ENCODE results near the gene NMNAT1. TPM values are rescaled to one million over a fixed set of nuclear protein-coding genes. Genes with fewer than 3 reads are reported as not detected.
"Not testable (repeated sequence)": the region's sequence is repeated elsewhere in the genome, so short reads cannot be mapped to it uniquely, and the experiment has no call there.

The NMNAT1 gene
- total RNA-seq, 1 donor from 2014 or later: 11.9 TPM

DNA sequence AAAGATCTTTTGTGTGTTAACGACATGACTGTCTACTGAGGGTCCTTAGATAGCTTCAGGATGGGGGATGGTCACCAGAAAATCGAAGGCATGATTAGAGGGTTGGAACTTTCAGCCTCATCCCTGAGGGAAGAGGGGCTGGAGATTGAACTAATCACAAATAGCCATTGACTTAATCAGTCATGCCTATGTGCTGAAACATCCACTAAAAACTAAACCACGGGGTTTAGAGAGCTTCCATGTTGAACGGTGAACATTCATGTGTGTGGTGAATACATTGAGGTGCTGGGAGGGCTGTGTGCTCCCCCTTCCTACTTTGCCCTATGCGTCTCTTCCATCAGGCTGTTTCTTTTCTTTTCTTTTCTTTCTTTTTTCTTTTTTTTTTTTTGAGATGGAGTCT, 70.7 kb downstream of the NMNAT1 start:
- no peak for DNase-seq (ENCODE audit: low spot score)

GRCh38 chr1:10019561-10019960, 76.3 kb downstream of the NMNAT1 start:
- DNase-seq (ENCODE audit: low spot score): no peak

DNA sequence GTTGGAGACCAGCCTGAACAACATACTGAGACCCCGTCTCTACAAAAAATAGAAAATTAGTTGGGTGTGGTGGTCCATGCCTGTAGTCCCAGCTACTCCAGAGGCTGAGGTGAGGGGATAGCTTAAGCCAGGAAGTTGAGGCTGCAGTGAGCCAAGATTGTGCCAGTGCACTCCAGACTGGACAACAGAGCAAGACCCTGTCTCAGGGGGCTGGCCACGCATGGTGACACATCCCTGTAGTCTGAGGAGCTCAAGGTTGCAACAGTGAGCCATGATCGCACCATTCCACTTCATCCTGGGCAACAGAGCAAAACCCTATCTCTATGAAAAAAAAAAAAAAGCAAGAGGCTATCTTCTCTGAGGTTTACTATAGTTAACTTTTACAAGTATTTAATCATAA, 76.8 kb downstream of the NMNAT1 start:
- no peak for DNase-seq (ENCODE audit: low spot score)

DNA sequence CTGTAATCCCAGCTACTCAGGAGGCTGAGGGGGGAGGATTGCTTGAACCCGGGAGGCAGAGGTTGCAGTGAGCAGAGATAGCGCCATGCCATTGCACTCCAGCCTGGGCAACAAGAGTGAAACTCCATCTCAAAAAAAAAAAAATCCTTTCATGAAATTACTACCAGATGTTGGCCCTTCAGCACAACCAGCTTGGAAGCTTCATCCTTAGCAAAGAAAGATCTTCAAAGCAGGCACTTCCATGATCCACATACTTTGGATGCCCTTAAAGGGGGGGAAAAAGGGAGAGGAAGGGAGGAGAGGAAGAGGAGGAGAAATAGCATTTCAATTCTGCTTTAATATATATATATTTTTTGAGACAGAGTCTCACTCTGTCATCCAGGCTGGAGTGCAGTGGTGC, 77.4 kb downstream of the NMNAT1 start:
- DNase-seq (ENCODE audit: low spot score): not testable (repeated sequence)

- DNase-seq (ENCODE audit: low spot score): not testable (repeated sequence)
Observed at GRCh38 chr1:10021992-10022391, 78.7 kb downstream of the NMNAT1 start.

- no peak for DNase-seq (ENCODE audit: low spot score)
Observed at GRCh38 chr1:10022656-10023055, 79.4 kb downstream of the NMNAT1 start.

DNA sequence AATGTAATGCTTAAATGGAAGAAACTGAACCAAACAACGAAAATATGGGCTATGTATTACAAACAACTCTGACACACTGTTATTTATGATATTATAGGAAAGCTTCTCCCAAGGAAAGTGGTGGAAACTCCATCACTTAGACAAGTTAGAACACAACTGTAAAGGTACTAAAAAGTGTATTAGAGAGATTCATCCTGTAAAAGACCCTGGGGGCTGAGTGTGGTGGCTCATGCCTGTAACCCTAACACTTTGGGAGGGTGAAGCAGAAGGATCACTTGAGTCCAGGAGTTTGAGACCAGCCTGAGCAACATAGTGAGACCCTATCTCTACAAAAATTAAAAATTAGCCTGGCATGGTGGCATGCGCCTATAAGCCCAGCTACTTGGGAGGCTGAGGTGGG, 82.1 kb downstream of the NMNAT1 start:
- DNase-seq (ENCODE audit: low spot score): no peak

GRCh38 chr1:10027027-10027426, 83.8 kb downstream of the NMNAT1 start:
- no peak for DNase-seq (ENCODE audit: low spot score)

DNA sequence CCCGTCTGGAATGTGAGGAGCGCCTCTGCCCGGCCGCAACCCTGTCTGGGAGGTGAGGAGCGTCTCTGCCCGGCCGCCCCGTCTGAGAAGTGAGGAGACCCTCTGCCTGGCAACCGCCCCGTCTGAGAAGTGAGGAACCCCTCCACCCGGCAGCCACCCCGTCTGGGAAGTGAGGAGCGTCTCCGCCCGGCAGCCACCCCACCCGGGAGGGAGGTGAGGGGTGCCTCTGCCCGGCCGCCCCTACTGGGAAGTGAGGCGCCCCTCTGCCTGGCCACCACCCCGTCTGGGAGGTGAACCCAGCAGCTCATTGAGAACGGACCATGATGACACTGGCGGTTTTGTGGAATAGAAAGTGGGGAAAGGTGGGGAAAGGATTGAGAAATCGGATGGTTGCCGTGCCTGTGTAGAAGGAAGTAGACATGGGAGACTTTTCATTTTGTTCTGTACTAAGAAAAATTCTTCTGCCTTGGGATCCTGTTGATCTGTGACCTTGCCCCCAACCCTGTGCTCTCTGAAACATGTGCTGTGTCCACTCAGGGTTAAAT, 85.8 kb downstream of the NMNAT1 start:
- not testable (repeated sequence) for DNase-seq (ENCODE audit: low spot score)

GRCh38 chr1:10031461-10031860, 88.2 kb downstream of the NMNAT1 start:
- no peak for DNase-seq (ENCODE audit: low spot score)

DNA sequence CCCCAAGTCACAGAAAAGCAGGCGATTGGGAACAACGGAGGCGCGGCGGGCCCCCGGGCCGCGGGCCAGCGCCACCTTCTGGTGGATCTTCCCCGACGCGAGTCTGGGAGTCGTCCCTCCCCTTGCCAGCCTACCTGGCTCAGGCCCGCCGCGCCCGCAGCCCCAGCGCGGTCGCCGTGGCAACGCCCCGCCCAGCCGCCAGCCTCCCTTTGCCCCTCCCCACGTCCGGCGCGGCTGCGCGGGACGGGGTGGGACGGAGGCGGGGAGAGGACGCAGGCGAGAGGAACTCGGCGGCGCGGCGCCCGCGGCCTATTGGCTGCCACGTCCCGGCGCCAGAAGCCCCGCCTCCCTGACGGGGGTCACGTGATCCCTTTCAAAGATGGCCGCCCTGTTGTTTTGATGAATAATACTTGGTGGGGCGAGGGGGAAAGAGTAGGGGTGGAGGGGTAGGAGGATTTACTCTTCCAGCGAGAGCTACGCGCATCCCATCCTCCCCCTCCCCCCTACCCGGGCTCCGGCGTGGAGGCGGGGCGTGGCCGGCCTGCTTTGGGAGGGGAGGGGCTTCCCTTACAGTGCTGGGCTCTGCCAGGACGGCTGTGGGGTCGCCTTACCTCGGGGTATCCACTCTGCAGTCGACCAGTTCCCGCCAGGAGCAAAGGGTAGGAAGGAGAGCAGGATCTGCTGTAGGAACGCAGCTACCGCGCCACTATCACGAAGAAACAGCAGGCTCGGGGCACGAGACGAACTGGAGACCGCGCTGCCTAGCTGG, 89.5 kb downstream of the NMNAT1 start, which contains the start of gene UBE4B:
Gene UBE4B (plus strand): TSS at position 369 of the 769 bp plus-strand sequence. CDS start 713 bp downstream, outside the sequence.
- DNase-seq (ENCODE audit: low spot score): peak; percentile 100

- DNase-seq (ENCODE audit: low spot score): no peak
Observed at GRCh38 chr1:10033359-10033845, 90.1 kb downstream of the NMNAT1 start.

Small RNAs within 50 kb of the gene (microRNA-seq; reads per million reads assigned to microRNA genes)
- not detected for gene MIR5697 (ENCODE audit: borderline number of aligned reads)

Other genes starting within 250 kb of the NMNAT1 start
- gene CLSTN1, start 119.5 kb upstream of the NMNAT1 start, total RNA-seq: 43.6 TPM
- gene CTNNBIP1, start 33.2 kb upstream of the NMNAT1 start, total RNA-seq: 29.8 TPM
- 23.4 TPM for gene LZIC, start 84 bp upstream of the NMNAT1 start, total RNA-seq
- 267 TPM for gene RBP7, start 53.8 kb downstream of the NMNAT1 start, total RNA-seq
- 39.8 TPM for gene UBE4B, start 89.5 kb downstream of the NMNAT1 start, total RNA-seq